ENCODE data around the gene MS4A3.

DNA sequence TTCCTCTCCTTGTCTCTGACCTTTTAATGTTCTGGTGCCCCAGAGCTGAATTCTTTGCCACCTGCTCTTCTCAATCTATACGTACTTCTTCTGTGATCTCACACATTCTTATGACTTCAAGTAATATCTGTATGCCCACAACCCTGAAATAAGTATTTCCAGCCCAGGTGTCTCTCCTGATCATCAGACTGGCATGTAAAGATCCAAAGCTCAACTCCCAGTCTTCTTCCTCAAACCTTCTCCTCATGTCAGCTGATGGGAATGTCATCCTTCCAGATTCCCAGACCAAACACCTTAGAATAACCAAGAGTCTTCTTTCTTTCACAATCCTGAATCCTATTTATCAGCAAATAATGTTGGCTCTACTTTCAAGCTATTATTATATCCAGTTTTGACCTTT is 9.3 kb downstream of the MS4A3 start:
- no peak for TF ChIP-seq CTCF (IDR thresholded peaks at IDR 0.05; ENCODE audit: poor library complexity)
- TF ChIP-seq EZH2 (IDR thresholded peaks at IDR 0.05; ENCODE audit: borderline replicate concordance), result no peak

Measured in hepatocyte (in vitro differentiated cells).